ENCODE results near the gene KIF12.

The KIF12 gene

GRCh38 chr9:114139071-114139470 is 40.0 kb upstream of the KIF12 start:
- no peak for DNase-seq (ENCODE audit: extremely low read depth, low read depth)
- H3K4me3 ChIP-seq (replicated peaks; ENCODE audit: low read depth, low read length) = no peak overlapping the region
- no peak for TF ChIP-seq CTCF (IDR thresholded peaks at IDR 0.05; ENCODE audit: low read depth, low read length, missing control alignments)

GRCh38 chr9:114138552-114138971 is 39.5 kb upstream of the KIF12 start:
- no peak for DNase-seq (ENCODE audit: extremely low read depth, low read depth)

GRCh38 chr9:114137831-114138230 is 38.7 kb upstream of the KIF12 start:
- no peak overlapping the region for H3K4me3 ChIP-seq (replicated peaks; ENCODE audit: low read depth, low read length)
- TF ChIP-seq CTCF (IDR thresholded peaks at IDR 0.05; ENCODE audit: low read depth, low read length, missing control alignments) = no peak
- DNase-seq (ENCODE audit: extremely low read depth, low read depth) = no peak

More at GRCh38 chr9:114138552-114138971, 39.5 kb upstream of the KIF12 start:
- TF ChIP-seq CTCF (IDR thresholded peaks at IDR 0.05; ENCODE audit: low read depth, low read length, missing control alignments) = no peak
- no peak overlapping the region for H3K4me3 ChIP-seq (replicated peaks; ENCODE audit: low read depth, low read length)

GRCh38 chr9:114134827-114135396 is 35.8 kb upstream of the KIF12 start:
- no peak overlapping the region for H3K4me3 ChIP-seq (replicated peaks; ENCODE audit: low read depth, low read length)
- no peak for TF ChIP-seq CTCF (IDR thresholded peaks at IDR 0.05; ENCODE audit: low read depth, low read length, missing control alignments)
- DNase-seq (ENCODE audit: extremely low read depth, low read depth) = no peak

GRCh38 chr9:114132550-114132918 is 33.4 kb upstream of the KIF12 start:
- no peak overlapping the region for H3K4me3 ChIP-seq (replicated peaks; ENCODE audit: low read depth, low read length)
- no peak for TF ChIP-seq CTCF (IDR thresholded peaks at IDR 0.05; ENCODE audit: low read depth, low read length, missing control alignments)
- DNase-seq (ENCODE audit: extremely low read depth, low read depth) = no peak

- TF ChIP-seq CTCF (IDR thresholded peaks at IDR 0.05; ENCODE audit: low read depth, low read length, missing control alignments) = no peak
- DNase-seq (ENCODE audit: extremely low read depth, low read depth) = no peak
Measured at GRCh38 chr9:114131808-114132549, 32.9 kb upstream of the KIF12 start.

More at GRCh38 chr9:114131808-114132549, 32.9 kb upstream of the KIF12 start:
- no peak overlapping the region for H3K4me3 ChIP-seq (replicated peaks; ENCODE audit: low read depth, low read length)

Data from HFF-Myc (cell line).